Measurements from ENCODE around the gene DGKG. TPM values are rescaled to one million over a fixed set of nuclear protein-coding genes. Genes with fewer than 3 reads are reported as not detected.

Gene DGKG
- total and polyA plus RNA-seq, 9 of the 15 experiments (the other 6 are each of a cell fraction or from before 2014, with no cell fraction given), result 0.01 to 0.36 (median 0.15) TPM

- 5% methylated on average over 4 of the region's 6 CpGs for WGBS (ENCODE audit: insufficient coverage, low coverage, missing lambda C conversion rate)
- Histone ChIP-seq H2AFZ (ENCODE audit: low read depth, low read length) (no peak overlapping the region), H3K27me3 (ENCODE audit: control insufficient read depth in 2 of 2, insufficient read depth in 2 of 2, low read length in 2 of 2) (peaks cover 39 to 65% of the 10 kb centered on the region in 2 experiments), H3K9ac (ENCODE audit: insufficient read depth in 1 of 2, low read depth in 2 of 2, low read length in 2 of 2) (no peak overlapping the region), H3K4me3 (no peak overlapping the region), H4K20me1 (replicated peaks; ENCODE audit: control insufficient read depth, insufficient read depth, low read length) (no peaks in the 10 kb centered on the region; the same call in 1 of the 2 replicates), H3K27ac (ENCODE audit: extremely low read depth, low read depth, low read length) (no peak overlapping the region), H3K4me2 (ENCODE audit: insufficient read depth, low read length) (no peak overlapping the region), H3K36me3 (ENCODE audit: control insufficient read depth, insufficient read depth, low read length) (no peaks in the 10 kb centered on the region), H3K4me1 (replicated peaks in 1 of 2; ENCODE audit: control insufficient read depth in 2 of 2, insufficient read depth in 2 of 2, low read length in 2 of 2) (no peaks in the 10 kb centered on the region), H3K9me3 (replicated peaks; ENCODE audit: control insufficient read depth, insufficient read depth, low read depth, low read length) (no peaks in the 10 kb centered on the region), H3K9me1 (ENCODE audit: control insufficient read depth, insufficient read depth, low read length) (no peaks in the 10 kb centered on the region), H3K79me2 (ENCODE audit: control insufficient read depth, insufficient read depth, low read length) (no peaks in the 10 kb centered on the region)
- FAIRE-seq (no peak), ATAC-seq (no peak), DNase-seq (ENCODE audit: extremely low read depth in 1 of 4, low spot score in 3 of 4) (no peak)
- intact Hi-C loops (cut with micrococcal nuclease) (no loop called here), in situ Hi-C loops (cut with MboI) (no loop called here)
- no TSS peak for BruUV-seq (replicated peaks)
- ChIA-PET CTCF (ENCODE audit: low intra/inter-chr PET ratio) (no interaction called here), POLR2A (interaction anchor here (0.6 to 1.0 kb wide), 3 partner anchors 22 to 597 kb away, joined by 3 read pairs; no protein-coding TSS in a partner anchor)
- TF ChIP-seq MITF (IDR thresholded peaks at IDR 0.05), result no peak
- TF ChIP-seq MTA3 (IDR thresholded peaks at IDR 0.05; ENCODE audit: borderline replicate concordance), result no peak
- no peak for TF ChIP-seq ZNF717 (CRISPR knock-in tag; IDR thresholded peaks at IDR 0.05)
- no peak for TF ChIP-seq ZNF324 (CRISPR knock-in tag; IDR thresholded peaks at IDR 0.05)
- no peak for TF ChIP-seq RFX7 (CRISPR knock-in tag; IDR thresholded peaks at IDR 0.05)
- TF ChIP-seq NFATC3 (IDR thresholded peaks at IDR 0.05), result no peak
- TF ChIP-seq SLC30A9 (CRISPR knock-in tag; IDR thresholded peaks at IDR 0.05), result no peak
- no peak for TF ChIP-seq CLOCK (CRISPR knock-in tag; IDR thresholded peaks at IDR 0.05; ENCODE audit: borderline replicate concordance)
- no peak for TF ChIP-seq BDP1 (IDR thresholded peaks at IDR 0.05; ENCODE audit: insufficient read depth, insufficient read length)
- TF ChIP-seq NR2C1 (IDR thresholded peaks at IDR 0.05), result no peak
- no peak for TF ChIP-seq NR2C1 (tag; IDR thresholded peaks at IDR 0.05)
- no peak for TF ChIP-seq ATF2 (CRISPR knock-in tag; IDR thresholded peaks at IDR 0.05)
- no peak for TF ChIP-seq DMBX1 (CRISPR knock-in tag; IDR thresholded peaks at IDR 0.05; ENCODE audit: borderline replicate concordance)
- TF ChIP-seq BHLHE40 (IDR thresholded peaks at IDR 0.05; ENCODE audit: low read length), result no peak
- no peak for TF ChIP-seq PBX2 (CRISPR knock-in tag; IDR thresholded peaks at IDR 0.05; ENCODE audit: low read depth)
- no peak for TF ChIP-seq PBX2 (tag; conservative IDR thresholded peaks at IDR 0.05; ENCODE audit: low read depth)
- no peak for TF ChIP-seq LEF1 (IDR thresholded peaks at IDR 0.05)
Measured at GRCh38 chr3:186267758-186268157, 94.3 kb downstream of the DGKG start.
